Left ventricle myocardium inferior (tissue), 1 donor: ENCODE data around the gene RIC8A. TPM values are rescaled to one million over a fixed set of nuclear protein-coding genes. Genes with fewer than 3 reads are reported as not detected.

Source experiments
- DNase-seq: peaks from one replicate; pipeline ENCODE4 v3.0.0-alpha.2; 2020
- H3K27ac ChIP-seq: fragments of 200-600 bp; replicated peaks from 2 replicates; pipeline ENCODE4 v1.8.0; 2021
- H3K27me3 ChIP-seq: fragments of 200-600 bp; 2 replicates; pipeline ENCODE4 v1.8.0; 2021; ENCODE audit warnings: low read depth
- H3K36me3 ChIP-seq: fragments of 200-600 bp; 2 replicates; pipeline ENCODE4 v1.8.0; 2021
- H3K4me1 ChIP-seq: fragments of 200-600 bp; 2 replicates; pipeline ENCODE4 v1.8.0; 2021
- H3K4me3 ChIP-seq: fragments of 200-600 bp; 2 replicates; pipeline ENCODE4 v1.8.0; 2021; ENCODE audit warnings: mild to moderate bottlenecking, moderate library complexity
- H3K9me3 ChIP-seq: fragments of 200-600 bp; replicated peaks from 2 replicates; pipeline ENCODE4 v1.8.0; 2021
- intact Hi-C: fragments of 100-400 bp; cut with micrococcal nuclease; formaldehyde crosslinking; loops from one replicate; pipeline ENCODE4 v1.11.0; 2022
- total RNA-seq: library from RNA; stranded (reverse); fragmentation: NEBNext Ultra II Directional; extraction: Animal tissue kit (Norgen Biotek cat#: 25700); gene quantifications from one replicate; pipeline ENCODE4 v1.2.1, GENCODE V29; 2021
- TF ChIP-seq, protein P1 (sequence below): fragments of 200-600 bp; IDR thresholded peaks from 2 replicates; pipeline ENCODE4 v1.8.0; 2021; ENCODE audit warnings: antibody characterized with exemption, mild to moderate bottlenecking, borderline replicate concordance
- donor health status: DM: no; HTN: yes; CAD: no; lungs with severe emphysema.

RIC8A gene
- total RNA-seq, 1 donor from 2014 or later: 46.1 TPM

DNA sequence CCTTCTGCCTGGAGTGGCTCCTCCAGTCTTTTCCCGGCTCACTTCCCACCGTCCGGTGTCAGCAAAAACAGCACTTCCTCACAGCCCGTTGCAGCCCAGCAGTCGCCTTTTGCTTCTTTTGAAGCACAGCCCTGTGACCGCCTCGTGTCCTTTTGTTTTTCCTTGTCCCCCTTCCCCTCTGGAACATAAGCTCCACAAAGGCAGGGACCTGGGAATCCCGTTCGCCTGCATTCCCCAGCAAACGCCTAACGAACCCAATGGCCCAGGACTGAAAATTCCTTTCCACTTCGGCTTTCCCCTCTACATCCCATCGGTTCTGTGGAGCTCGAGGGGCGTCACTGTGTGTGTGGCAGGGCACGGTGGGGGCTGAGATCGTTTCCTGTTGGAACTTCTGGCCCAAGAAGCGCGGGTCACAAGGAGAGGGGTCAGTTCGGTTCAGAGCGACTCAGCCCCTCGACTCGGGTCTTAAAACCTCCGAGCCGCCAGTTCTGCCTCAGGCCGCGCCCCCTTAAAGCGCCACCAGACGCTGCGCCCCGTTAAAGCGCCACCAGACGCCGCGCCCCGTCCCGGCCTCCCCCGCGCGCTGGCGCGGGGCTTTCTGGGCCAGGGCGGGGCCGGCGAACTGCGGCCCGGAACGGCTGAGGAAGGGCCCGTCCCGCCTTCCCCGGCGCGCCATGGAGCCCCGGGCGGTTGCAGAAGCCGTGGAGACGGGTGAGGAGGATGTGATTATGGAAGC is 841 bp downstream of the RIC8A start:
- intact Hi-C loops: no loop called here
- peak; percentile 85 for DNase-seq
- no peaks in the 10 kb centered on the region for H3K9me3 ChIP-seq
- peaks cover 61% of the 10 kb centered on the region for H3K36me3 ChIP-seq
- H3K27ac ChIP-seq: peak overlapping the region; percentile 100
- peak overlapping the region; percentile 95 for H3K4me3 ChIP-seq
- no peaks in the 10 kb centered on the region for H3K27me3 ChIP-seq
- TF ChIP-seq, protein P1, sequence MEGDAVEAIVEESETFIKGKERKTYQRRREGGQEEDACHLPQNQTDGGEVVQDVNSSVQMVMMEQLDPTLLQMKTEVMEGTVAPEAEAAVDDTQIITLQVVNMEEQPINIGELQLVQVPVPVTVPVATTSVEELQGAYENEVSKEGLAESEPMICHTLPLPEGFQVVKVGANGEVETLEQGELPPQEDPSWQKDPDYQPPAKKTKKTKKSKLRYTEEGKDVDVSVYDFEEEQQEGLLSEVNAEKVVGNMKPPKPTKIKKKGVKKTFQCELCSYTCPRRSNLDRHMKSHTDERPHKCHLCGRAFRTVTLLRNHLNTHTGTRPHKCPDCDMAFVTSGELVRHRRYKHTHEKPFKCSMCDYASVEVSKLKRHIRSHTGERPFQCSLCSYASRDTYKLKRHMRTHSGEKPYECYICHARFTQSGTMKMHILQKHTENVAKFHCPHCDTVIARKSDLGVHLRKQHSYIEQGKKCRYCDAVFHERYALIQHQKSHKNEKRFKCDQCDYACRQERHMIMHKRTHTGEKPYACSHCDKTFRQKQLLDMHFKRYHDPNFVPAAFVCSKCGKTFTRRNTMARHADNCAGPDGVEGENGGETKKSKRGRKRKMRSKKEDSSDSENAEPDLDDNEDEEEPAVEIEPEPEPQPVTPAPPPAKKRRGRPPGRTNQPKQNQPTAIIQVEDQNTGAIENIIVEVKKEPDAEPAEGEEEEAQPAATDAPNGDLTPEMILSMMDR: no peak
- peaks cover 81% of the 10 kb centered on the region for H3K4me1 ChIP-seq

DNA sequence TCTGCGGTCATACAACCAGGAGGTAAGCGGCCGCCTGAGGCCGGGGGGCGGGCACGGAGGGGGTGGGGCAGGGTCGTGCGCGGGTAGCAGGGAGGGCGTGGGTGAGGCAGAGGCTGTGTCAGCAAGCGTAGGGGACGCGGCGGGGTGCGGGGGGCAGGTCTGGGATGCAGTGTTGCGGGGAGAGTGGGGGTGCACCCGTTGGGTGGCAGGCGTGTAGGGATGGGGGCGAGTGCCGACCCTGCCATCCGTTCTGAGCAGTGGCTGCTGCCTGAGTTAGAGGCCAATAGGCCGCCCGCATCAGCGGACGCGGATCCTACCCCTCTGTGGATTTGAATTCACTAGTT is 1.4 kb downstream of the RIC8A start:
- peak overlapping the region; percentile 100 for H3K27ac ChIP-seq
- intact Hi-C loops: no loop called here
- H3K9me3 ChIP-seq: no peaks in the 10 kb centered on the region
- DNase-seq: no peak
- H3K36me3 ChIP-seq: peaks cover 61% of the 10 kb centered on the region
- H3K4me3 ChIP-seq: peak overlapping the region; percentile 95
- H3K27me3 ChIP-seq: no peaks in the 10 kb centered on the region
- TF ChIP-seq, protein P1: no peak
- H3K4me1 ChIP-seq: peaks cover 75% of the 10 kb centered on the region

DNA sequence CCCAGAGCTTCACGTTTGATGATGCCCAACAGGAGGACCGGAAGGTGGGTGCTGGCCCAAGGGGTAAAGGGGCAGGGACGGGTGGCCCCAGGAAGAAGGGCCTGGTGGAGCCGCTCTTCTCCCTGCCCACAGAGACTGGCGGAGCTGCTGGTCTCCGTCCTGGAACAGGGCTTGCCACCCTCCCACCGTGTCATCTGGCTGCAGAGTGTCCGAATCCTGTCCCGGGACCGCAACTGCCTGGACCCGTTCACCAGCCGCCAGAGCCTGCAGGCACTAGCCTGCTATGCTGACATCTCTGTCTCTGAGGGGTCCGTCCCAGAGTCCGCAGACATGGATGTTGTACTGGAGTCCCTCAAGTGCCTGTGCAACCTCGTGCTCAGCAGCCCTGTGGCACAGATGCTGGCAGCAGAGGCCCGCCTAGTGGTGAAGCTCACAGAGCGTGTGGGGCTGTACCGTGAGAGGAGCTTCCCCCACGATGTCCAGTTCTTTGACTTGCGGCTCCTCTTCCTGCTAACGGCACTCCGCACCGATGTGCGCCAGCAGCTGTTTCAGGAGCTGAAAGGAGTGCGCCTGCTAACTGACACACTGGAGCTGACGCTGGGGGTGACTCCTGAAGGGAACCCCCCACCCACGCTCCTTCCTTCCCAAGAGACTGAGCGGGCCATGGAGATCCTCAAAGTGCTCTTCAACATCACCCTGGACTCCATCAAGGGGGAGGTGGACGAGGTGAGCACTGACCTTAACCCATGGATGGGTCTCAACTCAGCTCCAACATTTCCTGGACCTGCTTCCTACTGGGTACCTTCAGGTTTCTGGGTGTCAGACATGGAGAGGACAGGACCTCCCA is 2.0 kb downstream of the RIC8A start:
- Histone ChIP-seq H3K27me3 (no peaks in the 10 kb centered on the region), H3K4me3 (peak overlapping the region; percentile 95), H3K4me1 (peaks cover 69% of the 10 kb centered on the region), H3K36me3 (peaks cover 61% of the 10 kb centered on the region), H3K27ac (peak overlapping the region; percentile 100), H3K9me3 (no peaks in the 10 kb centered on the region)
- intact Hi-C loops: no loop called here
- DNase-seq: no peak
- TF ChIP-seq, protein P1: no peak

DNA sequence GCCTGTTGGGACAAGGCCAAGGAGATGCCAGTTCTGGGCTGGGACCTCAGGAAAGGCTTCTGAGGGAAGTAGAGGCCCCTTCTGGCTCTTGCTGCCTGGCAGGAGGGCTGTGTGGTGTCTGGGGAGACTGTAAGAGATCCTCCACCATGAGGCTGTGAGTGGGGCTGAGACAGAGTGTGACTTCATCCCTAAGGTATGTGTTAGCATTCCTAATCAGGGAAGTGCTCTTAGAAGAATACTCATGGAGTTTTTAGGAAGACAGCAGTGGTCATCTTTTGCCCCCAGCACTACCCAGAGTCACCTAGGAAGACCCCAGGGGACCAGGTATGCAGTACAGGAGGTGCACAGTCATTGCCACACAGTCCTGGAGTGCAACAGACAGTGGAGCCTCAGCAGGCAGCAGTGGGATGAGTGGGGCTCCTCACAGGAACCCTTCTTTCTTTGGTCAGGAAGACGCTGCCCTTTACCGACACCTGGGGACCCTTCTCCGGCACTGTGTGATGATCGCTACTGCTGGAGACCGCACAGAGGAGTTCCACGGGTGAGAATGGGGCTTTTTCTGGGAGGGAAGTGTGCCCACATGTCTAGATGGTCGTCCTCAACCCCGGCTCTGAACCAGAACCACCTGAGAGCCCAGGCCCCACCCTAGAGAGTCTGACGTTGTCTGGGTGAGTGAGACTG is 2.8 kb downstream of the RIC8A start:
- TF ChIP-seq, protein P1: no peak
- peaks cover 62% of the 10 kb centered on the region for H3K4me1 ChIP-seq
- intact Hi-C loops: no loop called here
- peak overlapping the region; percentile 95 for H3K4me3 ChIP-seq
- H3K27me3 ChIP-seq: no peaks in the 10 kb centered on the region
- DNase-seq: no peak
- no peaks in the 10 kb centered on the region for H3K9me3 ChIP-seq
- H3K27ac ChIP-seq: no peak overlapping the region
- peaks cover 61% of the 10 kb centered on the region for H3K36me3 ChIP-seq

DNA sequence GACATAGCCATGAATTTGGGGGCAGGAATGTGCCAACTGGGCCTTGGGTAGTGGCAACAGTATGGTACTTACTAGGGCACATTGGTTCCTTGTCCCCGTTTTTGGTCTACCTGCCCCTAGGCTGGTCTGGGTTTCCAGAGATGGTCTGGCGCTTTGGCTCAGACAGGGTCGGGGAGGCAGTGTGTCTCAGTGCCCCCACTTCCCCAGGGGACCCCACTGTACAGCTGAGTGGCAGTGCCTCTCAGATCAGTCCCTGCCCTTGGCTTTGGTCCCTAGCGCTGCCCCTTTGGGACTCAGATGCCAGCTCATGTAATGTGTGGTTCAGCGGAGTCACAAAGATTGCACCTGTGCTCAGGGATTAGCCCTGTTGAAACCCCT is 3.3 kb downstream of the RIC8A start:
- Histone ChIP-seq H3K9me3 (no peaks in the 10 kb centered on the region), H3K27me3 (no peaks in the 10 kb centered on the region), H3K4me3 (peak overlapping the region; percentile 95), H3K27ac (no peak overlapping the region), H3K36me3 (peaks cover 65% of the 10 kb centered on the region), H3K4me1 (peaks cover 56% of the 10 kb centered on the region)
- no peak for DNase-seq
- TF ChIP-seq, protein P1: no peak
- intact Hi-C loops: no loop called here
